GM06990 (cell line): Measurements from ENCODE around the gene SAMD10.
"Not testable (repeated sequence)": the region's sequence is repeated elsewhere in the genome, so short reads cannot be mapped to it uniquely, and the experiment has no call there.

Experiments used
- DNase-seq: peaks from one replicate; pipeline ENCODE4 v3.0.0-alpha.2; 2011; ENCODE audit not compliant: insufficient read length; ENCODE audit errors: extremely low read depth
- H3K27me3 ChIP-seq: replicated peaks from 2 replicates; pipeline ENCODE4 v1.6.0; 2011; ENCODE audit warnings: low read length; ENCODE audit not compliant: control insufficient read depth, insufficient read depth
- H3K36me3 ChIP-seq: 2 replicates; pipeline ENCODE4 v1.5.1; 2011; ENCODE audit warnings: low read length; ENCODE audit not compliant: control insufficient read depth, insufficient read depth
- H3K4me3 ChIP-seq: replicated peaks from 2 replicates; pipeline ENCODE4 v1.5.1; 2011; ENCODE audit warnings: low read depth, mild to moderate bottlenecking, control low read depth, low read length
- TF ChIP-seq, protein P1 (sequence below): IDR thresholded peaks from 2 replicates; pipeline ENCODE4 v1.5.1; 2011; ENCODE audit warnings: low read length, control low read depth, mild to moderate bottlenecking, inconsistent platforms; ENCODE audit not compliant: insufficient read depth, poor library complexity, severe bottlenecking

The SAMD10 gene

DNA sequence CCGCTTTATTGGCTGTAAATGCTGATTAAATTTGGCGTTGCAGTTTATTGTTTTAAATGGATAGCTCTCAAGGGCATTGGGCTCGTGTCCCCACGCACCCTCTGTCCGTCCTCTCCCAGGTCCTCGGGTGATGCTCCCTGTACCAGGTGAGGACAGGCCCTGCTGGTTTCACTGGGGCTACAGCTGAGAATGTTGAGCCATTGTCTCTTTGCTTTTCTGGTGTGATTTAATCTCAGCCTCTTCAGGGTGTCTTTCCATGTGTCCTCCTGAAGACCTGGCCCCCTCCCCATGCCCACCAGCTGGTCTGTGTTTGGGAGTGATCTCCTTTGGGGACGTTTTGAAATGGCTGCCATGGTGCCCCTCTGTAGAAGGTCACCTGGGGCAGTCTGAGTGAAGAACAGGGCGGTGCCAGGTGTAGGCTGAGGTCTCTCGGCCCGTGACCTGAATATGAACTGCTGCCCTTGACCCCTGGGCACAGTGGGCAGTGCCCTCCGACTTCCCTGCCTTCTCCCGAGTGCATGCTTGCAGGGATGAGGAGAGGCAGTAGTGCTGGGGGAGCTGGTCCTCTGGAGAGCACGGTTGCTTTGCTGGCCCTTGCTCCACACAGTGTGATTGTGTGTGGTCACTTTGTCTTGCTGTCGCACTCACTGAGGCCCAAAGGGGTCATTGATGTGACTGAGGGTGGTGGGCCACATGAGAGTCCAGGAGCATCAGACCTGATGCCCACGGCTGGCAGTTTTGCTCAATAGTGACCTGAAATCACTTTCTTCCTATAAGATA lies 44.1 kb upstream of the SAMD10 start:
- no peak for DNase-seq
- TF ChIP-seq, protein P1, sequence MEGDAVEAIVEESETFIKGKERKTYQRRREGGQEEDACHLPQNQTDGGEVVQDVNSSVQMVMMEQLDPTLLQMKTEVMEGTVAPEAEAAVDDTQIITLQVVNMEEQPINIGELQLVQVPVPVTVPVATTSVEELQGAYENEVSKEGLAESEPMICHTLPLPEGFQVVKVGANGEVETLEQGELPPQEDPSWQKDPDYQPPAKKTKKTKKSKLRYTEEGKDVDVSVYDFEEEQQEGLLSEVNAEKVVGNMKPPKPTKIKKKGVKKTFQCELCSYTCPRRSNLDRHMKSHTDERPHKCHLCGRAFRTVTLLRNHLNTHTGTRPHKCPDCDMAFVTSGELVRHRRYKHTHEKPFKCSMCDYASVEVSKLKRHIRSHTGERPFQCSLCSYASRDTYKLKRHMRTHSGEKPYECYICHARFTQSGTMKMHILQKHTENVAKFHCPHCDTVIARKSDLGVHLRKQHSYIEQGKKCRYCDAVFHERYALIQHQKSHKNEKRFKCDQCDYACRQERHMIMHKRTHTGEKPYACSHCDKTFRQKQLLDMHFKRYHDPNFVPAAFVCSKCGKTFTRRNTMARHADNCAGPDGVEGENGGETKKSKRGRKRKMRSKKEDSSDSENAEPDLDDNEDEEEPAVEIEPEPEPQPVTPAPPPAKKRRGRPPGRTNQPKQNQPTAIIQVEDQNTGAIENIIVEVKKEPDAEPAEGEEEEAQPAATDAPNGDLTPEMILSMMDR = no peak
- Histone ChIP-seq H3K4me3 (no peak overlapping the region), H3K36me3 (peaks cover 64% of the 10 kb centered on the region), H3K27me3 (no peaks in the 10 kb centered on the region)

DNA sequence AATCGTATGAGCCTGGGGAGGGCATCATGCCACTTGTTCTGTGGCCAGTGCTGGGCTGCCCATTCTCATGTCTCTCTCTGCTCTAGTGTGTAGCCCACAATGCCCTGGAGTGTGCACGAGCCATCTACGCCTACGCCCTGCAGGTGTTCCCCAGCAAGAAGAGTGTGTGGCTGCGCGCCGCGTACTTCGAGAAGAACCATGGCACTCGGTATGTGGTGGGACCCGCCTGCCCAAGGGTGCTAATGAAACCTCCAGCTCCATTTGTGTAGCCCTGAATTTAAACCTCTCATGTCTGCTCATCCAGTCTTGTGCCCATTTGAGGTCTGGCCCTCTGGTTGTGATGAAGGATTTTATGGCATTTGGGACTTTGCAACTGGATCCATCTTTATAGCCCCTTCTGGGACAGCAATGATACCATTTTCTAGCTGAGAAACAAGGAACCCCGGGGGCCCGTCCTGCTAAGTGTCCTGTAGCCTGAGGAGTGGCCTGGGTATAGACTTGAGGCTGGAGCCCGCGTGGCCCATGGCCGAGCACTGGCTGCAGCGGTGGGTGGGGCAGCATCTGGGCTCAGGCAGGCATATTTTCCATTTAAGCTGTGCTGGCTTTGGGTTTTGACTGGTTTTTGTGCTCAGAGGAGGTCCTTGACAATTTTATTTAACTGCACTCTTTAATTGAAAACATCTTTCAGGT lies 43.4 kb upstream of the SAMD10 start:
- DNase-seq = no peak
- H3K36me3 ChIP-seq = peaks cover 62% of the 10 kb centered on the region
- H3K4me3 ChIP-seq = no peak overlapping the region
- TF ChIP-seq, protein P1 = no peak
- H3K27me3 ChIP-seq = no peaks in the 10 kb centered on the region

DNA sequence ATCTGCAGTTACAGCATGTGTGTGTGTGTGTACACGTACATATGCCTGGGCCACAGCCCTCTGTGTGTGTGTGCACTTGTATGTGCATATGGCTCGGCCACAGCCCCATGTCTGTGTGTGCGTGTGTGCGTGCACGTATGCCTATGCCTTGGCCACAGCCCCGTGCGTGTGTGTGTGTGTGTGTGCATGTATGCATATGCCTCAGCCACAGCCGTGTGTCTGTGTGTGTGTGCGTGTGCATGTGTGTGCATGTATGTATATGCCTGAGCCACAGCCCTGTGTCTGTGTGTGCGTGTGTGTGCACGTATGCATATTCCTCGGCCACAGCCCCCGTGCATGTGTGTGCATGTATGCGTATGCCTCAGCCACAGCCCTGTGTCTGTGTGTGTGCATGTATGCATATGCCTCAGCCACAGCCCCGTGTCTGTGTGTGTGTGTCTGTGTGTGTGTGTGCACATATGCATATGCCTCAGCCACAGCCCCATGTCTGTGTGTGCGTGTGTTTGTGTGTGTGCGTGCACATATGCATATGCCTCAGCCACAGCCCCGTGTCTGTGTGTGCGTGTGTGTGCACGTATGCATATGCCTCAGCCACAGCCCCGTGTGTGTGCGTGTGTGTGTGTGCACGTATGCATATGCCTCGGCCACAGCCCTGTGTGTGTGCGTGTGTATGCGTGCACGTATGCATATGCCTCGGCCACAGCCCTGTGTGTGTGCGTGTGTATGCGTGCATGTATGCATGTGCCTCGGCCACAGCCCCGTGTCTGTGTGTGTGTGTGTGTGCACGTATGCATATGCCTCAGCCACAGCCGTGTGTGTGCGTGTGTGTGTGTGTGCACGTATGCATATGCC lies 41.9 kb upstream of the SAMD10 start:
- no peak overlapping the region for H3K4me3 ChIP-seq
- H3K27me3 ChIP-seq = no peaks in the 10 kb centered on the region
- no peak for DNase-seq
- peaks cover 52% of the 10 kb centered on the region for H3K36me3 ChIP-seq
- TF ChIP-seq, protein P1 = no peak

DNA sequence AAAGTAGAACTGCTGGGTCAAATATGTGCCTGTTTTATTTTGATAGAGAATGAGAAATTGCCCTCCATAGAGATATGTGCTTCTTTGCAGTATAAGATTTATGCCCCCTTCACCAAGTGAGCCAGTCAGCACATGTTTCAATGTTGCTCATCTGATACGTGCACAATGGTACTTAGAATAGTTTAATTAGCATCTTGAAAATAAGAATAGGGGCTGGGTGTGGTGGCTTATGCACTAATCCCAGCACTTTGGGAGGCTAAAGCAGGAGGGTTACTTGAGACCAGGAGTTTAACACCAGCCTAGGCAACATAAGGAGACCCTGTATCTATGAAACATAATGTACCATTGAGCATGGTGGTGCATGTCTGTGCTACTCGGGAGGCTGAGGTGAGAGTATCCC lies 36.2 kb upstream of the SAMD10 start:
- H3K4me3 ChIP-seq = no peak overlapping the region
- TF ChIP-seq, protein P1 = no peak
- peaks cover 26% of the 10 kb centered on the region for H3K36me3 ChIP-seq
- no peak for DNase-seq
- H3K27me3 ChIP-seq = no peaks in the 10 kb centered on the region

DNA sequence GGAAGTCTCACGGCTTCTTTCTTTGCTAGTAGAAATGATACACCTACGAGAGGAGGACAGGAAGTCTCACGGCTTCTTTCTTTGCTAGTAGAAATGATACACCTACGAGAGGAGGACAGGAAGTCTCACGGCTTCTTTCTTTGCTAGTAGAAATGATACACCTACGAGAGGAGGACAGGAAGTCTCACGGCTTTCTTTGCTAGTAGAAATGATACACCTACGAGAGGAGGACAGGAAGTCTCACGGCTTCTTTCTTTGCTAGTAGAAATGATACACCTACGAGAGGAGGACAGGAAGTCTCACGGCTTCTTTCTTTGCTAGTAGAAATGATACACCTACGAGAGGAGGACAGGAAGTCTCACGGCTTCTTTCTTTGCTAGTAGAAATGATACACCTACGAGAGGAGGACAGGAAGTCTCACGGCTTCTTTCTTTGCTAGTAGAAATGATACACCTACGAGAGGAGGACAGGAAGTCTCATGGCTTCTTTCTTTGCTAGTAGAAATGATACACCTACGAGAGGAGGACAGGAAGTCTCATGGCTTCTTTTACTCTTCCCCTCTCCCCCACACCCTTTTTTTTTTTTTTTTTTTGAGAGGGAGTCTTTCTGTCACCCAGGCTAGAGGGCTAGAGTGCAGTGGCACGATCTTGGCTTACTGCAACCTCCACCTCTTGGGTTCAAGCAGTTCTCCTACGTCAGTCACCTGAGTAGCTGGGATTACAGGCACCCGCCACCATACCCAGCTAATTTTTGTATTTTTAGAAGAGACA lies 33.1 kb upstream of the SAMD10 start:
- not testable (repeated sequence) for DNase-seq, H3K4me3 ChIP-seq
- peaks cover 34% of the 10 kb centered on the region for H3K36me3 ChIP-seq

More for the DNA sequence above, 33.1 kb upstream of the SAMD10 start:
- H3K27me3 ChIP-seq = not testable (repeated sequence)
